HG02870 (cell line): ENCODE measurements around the gene HADHA.
"Not testable (repeated sequence)": the region's sequence is repeated elsewhere in the genome, so short reads cannot be mapped to it uniquely, and the experiment has no call there.

Source experiments
- ATAC-seq: cut with Tn5 transposase; IDR thresholded peaks from one replicate; pipeline ENCODE4 v1.9.1; 2021; ENCODE audit warnings: mild to moderate bottlenecking, moderate library complexity; ENCODE audit not compliant: unreplicated experiment

Gene HADHA

GRCh38 chr2:26176279-26176615 lies 68.2 kb downstream of the HADHA start:
- no peak for ATAC-seq

DNA sequence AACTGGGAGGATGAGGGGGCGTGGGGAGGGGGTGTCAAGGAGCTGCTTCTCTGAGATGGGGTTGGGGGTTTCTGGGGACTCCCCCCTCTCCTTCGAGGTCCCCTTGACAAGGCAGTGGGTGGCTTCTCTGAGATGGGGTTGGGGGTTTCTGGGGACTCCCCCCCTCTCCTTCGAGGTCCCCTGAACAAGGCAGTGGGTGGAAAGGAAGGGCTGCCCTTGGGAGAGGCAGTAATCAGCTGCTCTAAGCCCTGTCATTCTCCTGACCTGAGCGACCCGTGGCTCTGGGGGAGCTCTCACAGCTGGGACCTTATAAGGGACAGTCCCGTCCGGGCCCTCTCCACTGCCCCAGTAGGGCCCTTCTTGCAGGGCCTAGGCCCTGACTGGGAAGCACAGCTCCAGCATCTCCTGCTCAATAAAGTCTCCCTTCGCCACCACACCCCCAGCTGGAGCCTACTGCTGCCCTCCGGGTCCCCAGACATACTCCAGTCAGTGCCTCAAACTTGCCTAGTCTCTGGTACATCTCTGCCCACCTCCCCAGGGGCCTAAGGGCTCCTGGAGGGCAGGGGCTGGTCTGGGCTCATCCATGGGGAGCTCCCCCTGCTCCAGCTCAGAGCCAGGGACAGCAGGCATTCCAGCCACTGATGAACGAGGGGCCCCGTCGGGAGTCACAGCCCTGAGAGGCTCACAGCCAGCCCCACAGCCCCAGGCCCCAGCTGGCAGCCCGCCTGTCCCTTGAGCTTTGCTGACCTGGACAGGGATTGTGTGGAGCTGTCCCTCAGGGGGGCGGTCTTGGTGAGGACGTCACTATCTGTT lies 68.8 kb downstream of the HADHA start:
- ATAC-seq, result no peak

DNA sequence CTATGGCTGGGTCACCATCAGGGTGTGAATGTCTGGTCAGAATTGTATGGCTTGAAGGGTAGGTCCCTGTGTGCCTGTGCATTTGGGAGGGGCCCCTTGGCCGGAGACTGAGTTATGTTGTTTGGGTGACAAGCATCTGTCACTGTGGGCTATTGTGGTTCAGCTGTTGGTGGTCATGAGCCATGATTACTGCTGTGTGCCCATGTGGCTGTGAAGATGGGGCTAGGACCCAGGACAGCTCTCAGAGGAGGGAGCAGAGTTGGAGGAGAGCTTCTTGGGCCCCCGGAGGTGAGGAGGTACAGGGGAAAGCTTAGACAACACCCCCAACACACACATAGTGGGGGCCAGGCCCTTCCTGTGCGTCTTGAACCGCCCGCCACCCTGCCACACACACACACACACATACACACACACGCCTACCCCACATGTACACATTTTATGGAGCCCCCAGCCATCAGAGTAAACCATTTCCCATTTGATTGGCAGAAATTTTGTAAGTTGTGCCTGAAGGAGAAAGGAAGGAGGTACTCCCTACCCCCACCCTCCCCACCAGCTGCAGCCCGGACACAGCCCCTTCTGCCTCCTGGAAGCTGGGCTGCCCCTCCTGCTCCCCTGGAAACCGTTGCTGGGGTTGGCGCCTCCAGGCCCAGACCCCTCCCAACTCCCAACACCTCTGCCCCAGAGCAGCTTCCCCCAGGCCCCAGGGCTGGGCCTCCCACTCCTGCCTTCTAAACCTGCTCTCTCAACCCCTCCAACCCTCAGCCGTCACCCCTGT lies 69.6 kb downstream of the HADHA start:
- ATAC-seq, result no peak

DNA sequence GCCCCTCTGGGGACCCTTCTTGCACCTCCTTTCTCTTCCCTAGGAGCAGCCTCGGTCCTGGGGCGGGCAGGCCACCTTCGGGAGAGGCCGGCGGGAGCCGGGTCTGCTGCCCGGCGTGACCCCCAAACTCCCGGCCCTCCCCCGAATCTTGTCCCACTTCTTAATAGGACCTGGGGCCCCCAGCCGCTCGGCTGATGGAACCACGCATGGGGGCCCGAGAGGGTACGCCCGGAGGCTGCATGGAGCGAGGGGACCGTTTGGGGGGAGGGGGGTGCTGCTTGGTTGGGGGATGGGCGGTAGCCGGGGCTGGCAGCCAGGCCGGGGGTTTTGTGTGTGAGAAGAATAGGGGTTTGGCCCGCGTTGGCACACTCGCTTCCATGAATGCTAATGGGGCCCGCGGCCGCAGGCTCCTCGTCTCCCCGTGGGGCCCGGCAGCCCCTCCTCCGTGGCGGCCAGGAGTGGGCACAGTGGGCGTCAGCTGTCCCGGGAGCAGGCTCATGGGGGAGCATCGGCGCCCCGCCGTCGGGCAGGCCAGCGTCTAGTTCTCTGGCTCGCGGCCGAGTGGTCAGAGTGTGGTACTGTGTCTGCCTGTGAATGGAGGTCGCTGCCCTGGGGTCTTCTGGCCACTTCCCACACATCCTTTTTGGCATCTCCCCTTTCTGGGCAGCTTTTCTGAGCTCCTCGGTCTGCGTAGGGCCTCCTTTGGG lies 70.5 kb downstream of the HADHA start:
- no peak for ATAC-seq

GRCh38 chr2:26172871-26173775 lies 71.3 kb downstream of the HADHA start, which contains the start of gene GAREM2:
Gene GAREM2 (plus strand): TSS chr2:26173088. CDS start chr2:26173221, 133 bp downstream.
- no peak for ATAC-seq

GRCh38 chr2:26172189-26172870 lies 72.1 kb downstream of the HADHA start:
- no peak for ATAC-seq

DNA sequence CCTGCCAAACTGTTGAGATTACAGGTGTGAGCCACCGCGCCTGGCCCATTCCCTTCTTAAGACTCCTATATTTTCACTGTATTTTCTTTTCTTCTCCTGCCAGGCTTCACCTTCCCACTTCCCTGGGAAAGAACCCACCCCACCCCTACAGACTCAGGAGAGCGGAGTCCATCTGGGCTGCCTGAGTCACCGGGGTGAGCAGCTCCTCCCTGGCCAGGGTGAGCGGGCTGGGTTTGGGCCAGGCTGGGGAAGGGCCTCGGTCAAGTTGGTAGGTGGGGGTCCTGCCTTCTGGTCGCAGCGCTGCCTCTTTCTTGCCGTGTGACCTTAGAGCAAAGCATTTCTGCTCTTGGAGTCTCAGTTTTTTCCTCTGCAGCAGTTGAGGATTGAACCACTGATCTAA lies 73.6 kb downstream of the HADHA start:
- ATAC-seq, result no peak

GRCh38 chr2:26169681-26170414 lies 74.6 kb downstream of the HADHA start:
- ATAC-seq, result no peak

GRCh38 chr2:26169226-26169625 lies 75.2 kb downstream of the HADHA start:
- no peak for ATAC-seq

GRCh38 chr2:26168785-26169184 lies 75.6 kb downstream of the HADHA start:
- ATAC-seq, result no peak

GRCh38 chr2:26166541-26166940 lies 77.9 kb downstream of the HADHA start:
- ATAC-seq, result not testable (repeated sequence)

- ATAC-seq, result no peak
Measured at GRCh38 chr2:26165403-26165802, 79.0 kb downstream of the HADHA start.

GRCh38 chr2:26164641-26165211 lies 79.7 kb downstream of the HADHA start:
- no peak for ATAC-seq

GRCh38 chr2:26164231-26164630 lies 80.2 kb downstream of the HADHA start:
- ATAC-seq, result no peak

DNA sequence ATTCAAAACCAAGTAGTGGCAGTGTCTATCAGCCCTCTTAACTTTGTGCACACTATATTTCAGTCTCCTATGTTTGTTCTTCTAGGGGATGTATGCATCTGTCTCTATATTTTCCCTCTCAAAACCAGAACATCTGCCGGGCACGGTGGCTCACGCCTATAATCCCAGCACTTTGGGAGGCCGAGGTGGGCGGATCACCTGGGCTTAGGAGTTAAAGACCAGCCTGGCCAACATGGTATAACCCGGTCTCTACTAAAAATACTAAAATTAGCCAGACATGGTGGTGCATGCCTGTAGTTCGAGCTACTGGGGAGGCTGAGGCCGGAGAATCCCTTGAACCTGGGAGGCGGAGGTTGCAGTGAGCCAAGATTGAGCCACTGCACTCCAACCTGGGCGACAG lies 81.5 kb downstream of the HADHA start:
- no peak for ATAC-seq

DNA sequence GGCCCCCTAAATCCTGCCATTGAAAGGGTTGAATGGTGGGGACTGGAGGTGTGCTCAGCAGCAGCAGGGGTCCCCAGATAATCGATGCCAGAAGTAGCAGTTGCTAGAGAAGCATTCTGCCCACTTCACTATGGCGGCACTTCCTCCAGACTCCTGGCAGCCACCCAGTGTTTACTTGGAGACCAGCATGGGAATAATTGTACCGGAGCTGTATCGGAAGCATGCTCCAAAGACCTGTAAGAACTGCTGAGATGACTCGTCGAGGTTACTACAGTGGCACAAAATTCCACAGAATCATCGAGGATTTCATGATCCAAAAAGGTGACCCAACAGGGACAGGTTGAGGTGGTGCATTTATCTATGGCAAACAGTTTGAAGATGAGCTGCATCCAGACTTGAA lies 82.5 kb downstream of the HADHA start:
- ATAC-seq, result no peak

DNA sequence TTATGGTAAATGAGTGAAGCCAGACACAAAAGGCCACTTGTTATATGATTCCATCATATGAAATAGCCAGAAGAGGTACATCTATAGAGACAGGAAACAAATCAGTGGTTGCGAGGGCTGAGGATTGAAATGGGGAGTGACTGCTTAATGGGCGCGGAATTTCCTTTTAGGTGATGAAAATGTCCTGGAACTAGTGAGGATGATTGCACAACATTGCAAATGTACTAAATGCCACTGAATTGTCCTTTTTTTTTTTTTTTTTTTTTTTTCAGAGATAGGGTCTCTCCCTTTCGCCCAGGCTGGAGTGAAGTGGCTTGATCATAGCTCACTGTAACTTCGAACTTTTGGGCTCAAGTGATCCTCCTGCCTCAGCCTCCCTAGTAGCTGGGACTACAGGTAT lies 86.9 kb downstream of the HADHA start:
- ATAC-seq, result no peak

DNA sequence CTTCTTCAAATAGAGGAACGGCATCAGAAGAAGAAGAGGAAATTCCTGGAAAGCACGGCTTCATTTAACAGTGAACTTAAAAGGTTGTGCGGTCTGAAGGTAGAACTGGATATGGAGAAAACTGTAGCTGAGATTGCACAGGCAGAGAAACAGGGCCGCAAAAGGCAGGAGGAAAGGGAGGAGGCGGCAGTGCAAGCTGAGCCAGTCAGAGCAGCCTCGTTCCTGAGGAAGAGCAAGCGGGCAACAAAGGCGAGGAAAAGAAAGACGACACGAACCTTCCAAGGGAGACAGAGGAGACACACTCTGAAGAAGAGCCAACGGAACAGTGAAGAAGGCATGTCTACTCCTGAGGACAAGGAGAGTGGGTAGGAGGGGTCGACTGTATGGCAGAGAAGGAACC lies 94.2 kb downstream of the HADHA start:
- no peak for ATAC-seq

DNA sequence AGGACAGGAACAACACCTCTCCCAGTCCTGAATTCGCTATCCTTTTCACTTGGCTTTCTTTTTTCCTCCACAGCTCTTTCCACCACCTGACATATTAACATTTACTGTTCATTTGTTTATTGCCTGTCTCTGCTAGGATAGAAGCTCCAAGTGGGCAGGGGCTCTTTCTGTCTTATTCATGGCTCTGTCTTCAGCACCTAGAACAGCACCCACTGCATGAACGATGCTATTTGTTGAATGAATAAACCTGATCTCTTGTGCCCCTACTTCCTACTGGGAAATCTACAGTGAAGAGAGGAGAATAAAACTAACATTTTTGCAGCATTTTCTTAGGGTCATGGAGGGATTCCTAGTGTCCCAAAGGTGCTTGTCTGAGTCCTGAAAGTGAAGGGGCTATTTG lies 95.9 kb downstream of the HADHA start:
- ATAC-seq, result no peak
